ENCODE data around the gene LILRB3.
A peak's percentile ranks its signal among the peaks of the same experiment; 100 is the strongest.
"Not testable (repeated sequence)": the region's sequence is repeated elsewhere in the genome, so short reads cannot be mapped to it uniquely, and the experiment has no call there.

LILRB3 gene

GRCh38 chr19:54209058-54209810, 13.6 kb downstream of the LILRB3 start:
- no peak for DNase-seq

GRCh38 chr19:54208784-54209057, 14.1 kb downstream of the LILRB3 start:
- no peak for DNase-seq

GRCh38 chr19:54207983-54208783, 14.6 kb downstream of the LILRB3 start:
- DNase-seq: peak; percentile 48 to 51

- DNase-seq: no peak
These were observed 15.2 kb downstream of the LILRB3 start for GRCh38 chr19:54207676-54207982.

GRCh38 chr19:54207193-54207592, 15.6 kb downstream of the LILRB3 start:
- DNase-seq: not testable (repeated sequence)

GRCh38 chr19:54206831-54207177, 16.0 kb downstream of the LILRB3 start:
- no peak for DNase-seq

GRCh38 chr19:54206030-54206830, 16.6 kb downstream of the LILRB3 start:
- DNase-seq: no peak

GRCh38 chr19:54204767-54205468, 17.9 kb downstream of the LILRB3 start:
- DNase-seq: no peak

- DNase-seq: no peak
These were observed 19.6 kb downstream of the LILRB3 start for GRCh38 chr19:54203151-54203611.

GRCh38 chr19:54201980-54202379, 20.8 kb downstream of the LILRB3 start:
- no peak for DNase-seq

- no peak for DNase-seq
These were observed 21.6 kb downstream of the LILRB3 start for GRCh38 chr19:54201172-54201701.

GRCh38 chr19:54199401-54199800, 23.4 kb downstream of the LILRB3 start:
- DNase-seq: no peak

GRCh38 chr19:54197121-54197520, 25.7 kb downstream of the LILRB3 start:
- no peak for DNase-seq

- no peak for DNase-seq
These were observed 26.3 kb downstream of the LILRB3 start for GRCh38 chr19:54196536-54196935.

- not testable (repeated sequence) for DNase-seq
These were observed 28.3 kb downstream of the LILRB3 start for GRCh38 chr19:54194463-54194862.

- no peak for DNase-seq
These were observed 29.8 kb downstream of the LILRB3 start for GRCh38 chr19:54193011-54193410.

- no peak for DNase-seq
These were observed 30.9 kb downstream of the LILRB3 start for GRCh38 chr19:54191811-54192453.

- peak; percentile 76 to 87 for DNase-seq
These were observed 31.6 kb downstream of the LILRB3 start, which contains the start of gene TSEN34 for GRCh38 chr19:54191011-54191810. Gene TSEN34 (plus strand): TSS chr19:54191308. CDS start chr19:54191365, 57 bp downstream.

- DNase-seq: peak; percentile 99 to 100
These were observed 32.2 kb downstream of the LILRB3 start for GRCh38 chr19:54190503-54191010.

GRCh38 chr19:54189735-54190502, 32.9 kb downstream of the LILRB3 start:
- DNase-seq: peak; percentile 99 to 100

Measured in hippocampal formation (tissue), 2 donors.